HEK293 (cell line): Measurements from ENCODE around the gene ITGB1BP2.
"Not testable (repeated sequence)": the region's sequence is repeated elsewhere in the genome, so short reads cannot be mapped to it uniquely, and the experiment has no call there.

Experiments
- ATF2 ChIP-seq: fragments of 450-650 bp; formaldehyde crosslinking; IDR thresholded peaks from 2 replicates; pipeline ENCODE4 v1.5.1; 2016; ENCODE audit warnings: missing biosample characterization, missing genetic modification characterization, low read depth
- CTCF ChIP-seq: fragments of 450-650 bp; formaldehyde crosslinking; IDR thresholded peaks from 2 replicates; pipeline ENCODE4 v1.5.1; 2016; ENCODE audit warnings: missing biosample characterization, missing genetic modification characterization
- KLF1 ChIP-seq: fragments of 450-650 bp; formaldehyde crosslinking; IDR thresholded peaks from 2 replicates; pipeline ENCODE4 v1.5.1; 2016; ENCODE audit warnings: missing biosample characterization, missing genetic modification characterization
- RBAK ChIP-seq: fragments of 450-650 bp; formaldehyde crosslinking; IDR thresholded peaks from 2 replicates; pipeline ENCODE4 v1.5.1; 2016; ENCODE audit warnings: missing biosample characterization, missing genetic modification characterization
- SP2 ChIP-seq: fragments of 450-650 bp; formaldehyde crosslinking; IDR thresholded peaks from 2 replicates; pipeline ENCODE4 v1.5.1; 2016; ENCODE audit warnings: missing biosample characterization, missing genetic modification characterization
- YY1 ChIP-seq: fragments of 450-650 bp; formaldehyde crosslinking; IDR thresholded peaks from 2 replicates; pipeline ENCODE4 v1.5.1; 2018; ENCODE audit warnings: missing biosample characterization, missing genetic modification characterization
- YY2 ChIP-seq: fragments of 450-650 bp; formaldehyde crosslinking; IDR thresholded peaks from 2 replicates; pipeline ENCODE4 v1.5.1; 2016; ENCODE audit warnings: missing biosample characterization, missing genetic modification characterization
- ZNF112 ChIP-seq: fragments of 450-650 bp; formaldehyde crosslinking; IDR thresholded peaks from 2 replicates; pipeline ENCODE4 v1.5.0; 2017; ENCODE audit warnings: missing biosample characterization, missing genetic modification characterization
- ZNF211 ChIP-seq: fragments of 450-650 bp; formaldehyde crosslinking; IDR thresholded peaks from 2 replicates; pipeline ENCODE4 v1.5.1; 2016; ENCODE audit warnings: low read depth, missing biosample characterization, missing genetic modification characterization
- ZNF214 ChIP-seq: fragments of 450-650 bp; formaldehyde crosslinking; IDR thresholded peaks from 2 replicates; pipeline ENCODE4 v1.5.1; 2017; ENCODE audit warnings: missing biosample characterization, mild to moderate bottlenecking, missing genetic modification characterization, borderline replicate concordance
- ZNF398 ChIP-seq: fragments of 450-650 bp; formaldehyde crosslinking; IDR thresholded peaks from 2 replicates; pipeline ENCODE4 v1.5.1; 2017; ENCODE audit warnings: missing biosample characterization, missing genetic modification characterization
- ZNF521 ChIP-seq: fragments of 450-650 bp; formaldehyde crosslinking; IDR thresholded peaks from 2 replicates; pipeline ENCODE4 v1.5.1; 2017; ENCODE audit warnings: missing biosample characterization, mild to moderate bottlenecking, missing genetic modification characterization
- ZNF571 ChIP-seq: fragments of 450-650 bp; formaldehyde crosslinking; IDR thresholded peaks from 2 replicates; pipeline ENCODE4 v1.5.0; 2017; ENCODE audit warnings: missing biosample characterization, missing genetic modification characterization

- TF ChIP-seq YY1; SP2 (tag by site-specific recombination); YY2 (tag by site-specific recombination); CTCF (tag by site-specific recombination); KLF1 (tag by site-specific recombination); ATF2; ZNF398 (tag by site-specific recombination); ZNF214 (tag by site-specific recombination); ZNF112 (tag by site-specific recombination); RBAK; ZNF571 (tag by site-specific recombination); ZNF521 (tag by site-specific recombination); ZNF211 (tag by site-specific recombination): not testable (repeated sequence)
Observed at GRCh38 chrX:71352439-71352838, 50.9 kb downstream of the ITGB1BP2 start.
